Medulla oblongata (tissue), 1 donor: ENCODE measurements around the gene GAGE13.
"Not testable (repeated sequence)": the region's sequence is repeated elsewhere in the genome, so short reads cannot be mapped to it uniquely, and the experiment has no call there.

Source experiments
- DNase-seq: peaks from one replicate; pipeline ENCODE4 v3.0.0-alpha.2; 2015; ENCODE audit errors: extremely low spot score

GAGE13 gene, protein sequence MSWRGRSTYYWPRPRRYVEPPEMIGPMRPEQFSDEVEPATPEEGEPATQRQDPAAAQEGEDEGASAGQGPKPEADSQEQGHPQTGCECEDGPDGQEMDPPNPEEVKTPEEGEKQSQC

DNA sequence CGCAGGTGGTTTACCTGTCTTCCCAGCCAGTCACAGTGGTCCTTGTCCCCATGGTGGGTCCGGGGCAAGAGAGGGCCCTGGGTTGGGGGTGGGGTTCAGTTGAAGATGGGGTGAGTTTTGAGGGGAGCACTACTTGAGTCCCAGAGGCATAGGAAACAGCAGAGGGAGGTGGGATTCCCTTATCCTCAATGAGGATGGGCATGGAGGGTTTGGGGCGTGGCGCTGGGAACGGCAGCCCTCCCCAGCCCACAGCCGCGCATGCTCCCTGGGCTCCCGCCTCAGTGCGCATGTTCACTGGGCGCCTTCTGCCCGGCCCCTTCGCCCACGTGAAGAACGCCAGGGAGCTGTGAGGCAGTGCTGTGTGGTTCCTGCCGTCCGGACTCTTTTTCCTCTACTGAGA lies at the start of gene GAGE13:
TSS of gene GAGE13 (plus strand) at position 301 of the 400 bp plus-strand sequence. CDS start 1,156 bp downstream, outside the sequence.
- DNase-seq, result not testable (repeated sequence)

DNA sequence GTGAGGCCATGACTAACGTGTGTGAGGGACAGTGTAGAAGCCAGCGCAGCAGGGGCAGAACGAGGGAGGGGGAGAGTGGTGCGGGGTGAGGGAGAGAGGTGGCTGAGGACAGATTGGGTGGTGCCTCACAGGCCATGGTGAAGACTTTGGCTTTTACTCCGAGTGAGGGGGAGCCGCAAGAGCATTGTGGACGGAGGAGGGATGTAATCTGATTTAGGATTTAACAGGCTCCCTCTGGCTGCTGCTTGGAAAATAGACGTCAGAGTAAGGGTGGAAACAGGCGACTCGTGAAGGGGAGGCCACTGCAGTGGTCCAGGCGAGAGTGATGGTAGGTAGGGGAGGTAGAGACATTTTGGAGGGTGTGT lies 48.8 kb upstream of the GAGE13 start:
- no peak for DNase-seq

DNA sequence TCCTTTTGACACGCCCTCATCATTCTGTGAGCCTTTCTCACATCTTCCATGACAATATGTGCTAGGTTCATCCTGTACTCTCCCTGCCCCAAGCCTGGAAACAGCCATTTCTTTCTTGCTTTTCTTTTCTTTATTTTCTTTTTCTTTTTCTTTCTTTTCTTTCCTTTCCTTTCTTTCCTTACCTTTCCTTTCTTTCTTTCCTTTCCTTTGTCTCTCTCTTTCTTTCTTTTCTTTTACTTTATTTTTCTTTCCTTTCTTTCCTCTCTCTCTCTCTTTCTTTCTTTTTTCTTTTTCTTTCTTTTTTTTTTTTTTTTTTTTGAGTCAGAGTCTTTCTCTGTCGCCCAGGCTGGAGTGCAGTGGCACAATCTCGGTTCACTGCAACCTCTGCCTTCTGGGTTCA lies 47.2 kb upstream of the GAGE13 start:
- DNase-seq, result no peak

DNA sequence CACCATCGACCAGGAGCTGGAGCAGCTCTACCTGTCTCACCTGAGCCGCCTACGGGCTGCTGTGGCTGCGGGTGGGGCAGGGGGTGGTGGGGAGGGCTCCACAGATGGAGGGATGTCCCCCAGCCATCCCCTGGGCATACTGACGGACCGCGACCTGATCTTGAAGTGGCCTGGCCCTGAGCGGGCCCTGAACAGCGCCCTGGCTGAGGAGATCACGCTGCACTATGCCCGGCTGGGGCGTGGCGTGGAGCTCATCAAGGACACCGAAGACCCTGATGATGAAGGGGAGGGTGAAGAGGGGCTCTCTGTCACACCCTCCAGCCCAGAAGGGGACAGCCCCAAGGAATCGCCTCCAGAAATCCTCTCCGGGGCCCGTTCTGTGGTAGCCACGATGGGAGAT lies 45.2 kb upstream of the GAGE13 start:
- DNase-seq, result no peak

DNA sequence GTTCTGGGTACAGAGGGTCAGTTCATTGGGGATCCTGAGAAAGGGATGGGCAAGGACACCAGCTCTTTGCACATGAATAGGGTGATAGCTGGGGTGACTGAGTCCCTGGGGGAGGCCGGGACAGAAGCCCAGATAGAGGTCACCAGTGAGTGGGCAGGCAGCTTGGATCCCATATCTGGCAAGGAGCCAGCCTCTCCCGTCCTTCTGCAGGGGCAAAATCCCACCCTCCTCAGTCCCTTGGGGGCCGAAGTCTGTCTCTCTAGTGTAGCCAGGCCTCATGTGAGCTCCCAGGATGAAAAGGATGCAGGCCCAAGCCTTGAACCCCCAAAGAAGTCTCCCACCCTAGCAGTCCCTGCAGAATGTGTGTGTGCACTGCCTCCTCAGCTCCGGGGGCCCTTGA lies 44.8 kb upstream of the GAGE13 start:
- no peak for DNase-seq

DNA sequence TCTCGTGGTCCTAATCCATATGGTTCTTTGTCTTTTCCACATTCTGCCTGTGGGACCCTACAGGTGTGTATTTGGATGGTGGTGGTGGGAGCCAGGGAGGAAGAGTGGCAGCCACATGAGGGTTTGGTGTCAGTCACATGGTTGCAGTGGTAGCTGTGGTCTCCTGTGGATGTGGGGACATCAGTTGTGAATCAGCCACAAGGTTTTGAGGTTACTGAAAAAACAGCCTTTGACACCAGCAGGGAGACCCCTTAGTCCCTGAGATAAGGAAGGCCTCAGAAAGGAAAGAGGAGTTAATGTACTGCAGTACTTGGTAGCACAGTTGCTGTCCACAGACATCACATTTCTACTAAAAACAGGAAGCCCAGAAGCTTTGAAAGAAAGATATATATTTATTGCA lies 43.7 kb upstream of the GAGE13 start:
- DNase-seq, result no peak

DNA sequence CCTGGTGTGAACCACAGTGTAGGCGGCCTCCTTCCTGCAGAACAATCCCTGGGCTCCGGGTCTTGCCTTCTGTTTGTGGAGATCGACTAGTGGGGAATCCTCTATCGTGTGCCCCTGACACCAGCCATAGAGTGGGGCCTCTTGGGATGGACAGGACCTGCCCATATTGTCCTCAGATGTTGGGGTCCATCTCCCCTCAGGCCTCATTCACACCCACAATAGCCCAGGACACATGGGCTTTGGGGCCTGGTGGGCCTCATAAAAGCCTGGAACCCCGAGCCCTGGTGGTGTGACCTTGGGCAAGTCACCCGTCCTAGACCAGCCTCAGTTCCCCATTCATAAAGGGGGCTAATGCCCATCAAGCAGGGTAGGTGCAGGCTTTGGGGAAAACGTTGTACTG lies 41.2 kb upstream of the GAGE13 start:
- no peak for DNase-seq

DNA sequence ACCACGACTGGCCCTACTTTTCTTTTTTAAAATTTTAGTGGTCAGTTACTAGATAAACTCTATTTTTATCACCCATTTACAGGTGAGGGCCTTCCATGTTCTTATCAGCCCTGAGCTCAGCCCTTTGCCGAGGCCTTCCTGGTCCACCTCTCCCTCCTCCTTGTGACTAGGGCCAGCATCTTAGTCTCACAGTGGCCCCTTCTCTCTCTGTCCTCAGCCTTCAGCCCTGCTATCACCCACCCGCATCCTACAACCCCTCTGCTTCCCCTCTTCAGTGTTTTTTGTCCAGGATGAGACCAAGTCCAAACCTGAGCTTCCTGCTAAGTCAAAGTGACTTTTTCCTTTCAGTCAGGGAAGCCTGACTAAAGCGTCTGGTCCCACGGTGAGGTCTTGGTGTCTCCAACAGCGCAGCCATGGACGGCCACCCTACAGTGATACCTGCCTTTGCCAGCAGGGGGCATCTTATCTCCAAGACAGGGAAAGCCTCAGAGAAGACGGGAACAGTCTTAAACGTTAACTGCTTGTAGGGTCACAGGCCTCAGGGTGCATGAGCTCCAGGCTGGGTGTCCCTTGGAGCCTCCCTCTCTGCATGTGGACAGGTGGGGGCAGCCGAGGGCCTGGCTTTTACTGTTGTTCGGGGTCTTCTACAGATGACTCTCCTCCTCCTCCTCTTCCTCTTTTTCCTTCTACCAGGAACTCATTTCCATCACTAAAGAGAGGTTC lies 39.6 kb upstream of the GAGE13 start:
- peak; percentile 57 for DNase-seq

DNA sequence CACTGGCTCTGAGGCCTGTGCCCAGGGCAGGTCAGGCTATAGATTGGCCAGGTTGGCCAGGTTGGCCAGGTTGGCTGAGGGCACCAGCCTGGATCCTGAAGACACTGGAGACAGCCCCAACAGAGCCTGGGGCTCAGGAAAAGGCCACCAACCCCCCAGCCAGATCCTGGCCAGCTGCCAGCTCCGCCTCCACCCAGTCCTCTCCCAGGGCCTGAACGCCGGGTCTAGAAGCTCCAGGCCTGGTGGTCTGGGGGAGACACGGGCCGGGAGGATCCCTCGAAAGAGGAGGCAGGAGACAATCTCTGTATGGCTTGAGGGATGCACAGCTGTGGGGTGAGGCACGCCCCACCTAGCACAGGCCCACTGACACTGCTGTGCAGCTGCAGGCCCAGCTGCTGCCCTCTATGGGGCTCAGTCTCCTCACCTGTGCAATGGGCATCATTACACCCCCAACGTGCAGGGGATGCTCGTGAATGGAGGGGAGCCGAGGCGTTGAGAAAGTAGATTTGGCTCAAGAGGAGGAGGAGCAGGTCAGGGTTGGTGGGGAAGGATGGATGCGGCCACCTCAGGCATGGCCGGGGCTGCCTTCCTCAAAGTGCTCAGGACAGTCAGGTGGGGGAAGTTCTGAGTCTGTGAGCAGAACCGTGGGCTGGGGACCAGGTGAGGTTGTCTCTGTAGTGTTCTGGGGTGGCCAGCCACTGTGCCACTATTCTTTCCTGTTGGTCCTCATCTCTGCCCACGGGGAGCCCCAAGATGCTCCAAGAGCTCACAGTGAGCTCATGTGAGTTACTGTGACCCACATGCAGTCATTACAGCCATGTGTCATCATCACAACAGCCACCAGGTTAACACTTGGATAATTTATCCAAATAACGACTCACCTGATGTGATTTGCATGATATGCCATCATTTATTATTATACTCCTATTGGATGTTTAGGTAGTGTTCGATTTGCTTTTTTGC lies 38.7 kb upstream of the GAGE13 start:
- DNase-seq, result no peak

DNA sequence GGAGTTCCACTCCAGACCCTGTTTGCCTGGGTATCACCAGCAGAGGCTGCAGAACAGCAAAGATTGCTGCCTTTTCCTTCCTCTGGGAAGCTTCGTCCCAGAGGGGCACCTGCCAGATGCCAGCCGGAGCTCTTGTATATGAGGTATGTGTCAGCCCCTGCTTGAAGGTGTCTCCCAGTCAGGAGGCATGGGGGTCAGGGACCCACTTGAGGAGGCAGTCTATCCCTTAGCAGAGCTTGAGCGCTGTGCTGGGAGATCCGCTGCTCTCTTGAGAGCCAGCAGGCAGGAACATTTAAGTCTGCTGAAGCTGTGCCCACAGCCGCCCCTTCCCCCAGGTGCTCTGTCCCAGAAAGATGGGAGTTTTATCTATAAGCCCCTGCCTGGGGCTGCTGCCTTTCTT lies 32.1 kb upstream of the GAGE13 start:
- DNase-seq, result not testable (repeated sequence)

DNA sequence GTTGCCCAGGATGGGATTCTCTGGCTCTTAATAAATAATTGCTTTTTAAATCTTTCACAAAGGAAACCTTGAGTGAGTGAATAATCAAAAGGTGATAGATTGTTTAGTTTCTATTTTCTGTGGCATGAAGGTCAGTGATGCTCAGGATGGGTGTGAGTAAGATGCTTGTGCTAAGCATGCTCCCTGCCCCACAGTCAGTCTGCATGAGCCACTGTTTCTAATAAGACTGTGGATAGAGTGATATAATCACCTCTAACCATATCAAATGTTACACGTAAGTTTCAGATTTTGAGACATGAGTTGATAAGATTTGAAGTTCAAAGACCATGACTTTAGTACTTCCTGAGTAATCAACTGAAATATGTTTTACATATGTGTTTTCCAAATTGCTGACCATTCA lies 30.7 kb upstream of the GAGE13 start:
- DNase-seq, result no peak

DNA sequence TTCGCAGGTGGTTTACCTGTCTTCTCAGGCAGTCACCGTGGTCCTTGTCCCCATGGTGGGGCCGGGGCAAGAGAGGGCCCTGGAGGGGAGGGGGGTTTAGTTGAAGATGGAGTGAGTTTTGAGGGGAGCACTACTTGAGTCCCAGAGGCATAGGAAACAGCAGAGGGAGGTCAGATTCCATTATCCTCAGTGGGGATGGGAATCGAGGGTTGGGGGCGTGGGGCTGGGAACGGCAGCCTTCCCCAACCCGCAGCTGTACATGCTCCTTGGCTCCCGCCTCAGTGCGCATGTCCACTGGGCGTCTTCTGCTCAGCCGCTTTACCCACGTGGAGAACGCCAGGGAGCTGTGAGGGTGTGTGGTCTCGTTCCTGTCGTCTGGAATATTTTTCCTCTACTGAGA lies 28.0 kb upstream of the GAGE13 start, which contains the start of gene GAGE10:
TSS of gene GAGE10 (plus strand) at position 301 of the 400 bp plus-strand sequence. CDS start 1,214 bp downstream, outside the sequence.
- no peak for DNase-seq

DNA sequence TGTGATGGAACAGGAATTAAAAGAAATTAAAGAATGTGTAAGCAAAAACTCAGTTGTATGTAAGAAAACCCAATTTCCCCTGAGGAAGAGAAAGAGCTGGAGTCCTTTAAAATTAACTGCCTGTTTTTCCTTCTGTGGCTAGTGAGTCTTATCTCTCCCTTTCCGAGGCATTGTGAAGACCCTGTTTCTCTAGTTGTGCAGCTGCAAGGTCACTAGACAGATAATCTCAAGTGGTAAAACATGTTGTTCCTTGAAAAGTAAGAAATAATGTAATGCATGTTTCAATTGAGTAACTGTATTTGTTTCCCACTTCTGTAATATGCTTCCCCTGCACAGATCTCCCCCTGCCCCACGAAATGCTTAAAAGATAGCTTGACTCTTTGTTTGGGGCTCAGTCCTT lies 23.6 kb upstream of the GAGE13 start:
- DNase-seq, result not testable (repeated sequence)

DNA sequence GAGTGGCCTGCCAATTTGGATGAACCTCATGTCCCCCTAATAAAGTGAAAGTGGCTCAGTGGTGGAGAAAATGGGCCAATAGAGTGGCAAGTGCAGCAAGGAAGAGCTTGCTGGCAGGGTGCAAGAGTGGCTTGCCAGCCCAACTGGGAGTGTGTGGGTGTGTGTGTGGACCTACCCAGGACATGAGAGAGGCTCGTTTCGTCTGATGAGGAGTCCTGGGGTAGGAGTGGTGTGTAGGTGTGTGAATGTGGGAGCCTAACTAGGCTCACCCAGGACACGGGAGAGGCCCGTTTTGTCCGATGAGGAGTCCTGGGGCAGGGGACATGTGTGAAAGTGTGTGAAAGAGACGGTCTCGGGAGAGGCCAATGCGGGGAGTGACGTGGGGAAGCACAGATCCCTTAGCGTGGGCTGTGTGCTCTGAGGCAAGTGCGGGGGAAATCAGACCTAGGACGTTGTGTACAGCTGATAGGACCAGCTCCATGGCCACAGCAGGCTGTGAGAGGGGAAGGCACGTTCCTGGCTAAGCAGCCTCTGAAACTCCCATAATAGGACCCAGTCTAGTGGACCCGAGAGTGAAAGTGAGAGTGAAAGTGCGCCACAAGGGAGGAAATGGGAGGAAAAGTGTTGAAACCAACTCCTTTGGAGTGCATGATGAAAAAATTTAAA lies 22.6 kb upstream of the GAGE13 start:
- DNase-seq, result peak; percentile 30

DNA sequence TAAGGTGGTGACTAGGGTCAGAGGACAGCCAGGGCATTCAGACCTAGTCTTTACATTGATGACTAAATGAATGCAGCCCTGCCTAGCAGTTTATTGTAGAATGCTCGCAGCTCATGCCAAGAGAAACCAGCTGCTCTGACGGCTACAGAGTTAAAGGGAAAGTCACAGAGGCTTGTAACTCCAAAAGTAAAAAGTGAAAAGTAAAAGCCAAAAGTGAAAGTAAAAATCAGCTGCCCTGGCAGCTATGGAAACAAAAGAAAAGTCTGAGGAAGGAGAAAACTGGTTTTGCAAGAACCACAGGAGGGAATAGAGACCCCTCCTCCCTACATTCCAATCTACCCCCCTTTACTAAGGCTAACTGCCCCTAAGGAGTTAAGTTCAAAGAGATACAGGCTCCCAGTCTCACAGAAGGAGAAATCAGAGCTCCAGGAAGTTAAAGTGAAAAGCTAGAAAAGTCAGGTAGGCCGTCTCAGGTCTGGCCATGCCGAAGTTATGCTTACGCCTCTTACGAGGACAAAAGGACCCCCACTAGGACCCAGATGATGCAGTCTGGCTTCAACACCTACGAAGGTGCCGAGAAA lies 21.9 kb upstream of the GAGE13 start:
- peak; percentile 12 for DNase-seq

DNA sequence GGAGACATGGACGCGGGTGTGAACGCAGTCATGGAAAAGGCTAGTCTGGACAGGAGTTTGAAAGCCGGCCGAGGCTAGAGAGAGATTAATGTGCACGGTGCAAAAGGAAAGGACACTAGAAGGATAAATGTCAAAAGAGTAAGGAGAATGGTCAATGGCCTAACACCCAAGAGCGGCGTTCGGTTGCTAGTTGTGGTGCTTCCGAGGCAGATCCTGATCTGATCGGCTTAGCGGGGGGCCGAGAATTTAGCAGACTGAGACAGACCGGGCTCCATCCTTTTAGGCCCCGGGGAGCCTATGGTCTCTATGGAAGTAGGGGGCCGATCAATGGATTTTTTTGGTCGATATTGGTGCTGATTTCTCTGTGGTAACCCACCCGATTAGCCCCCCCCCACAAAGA lies 21.0 kb upstream of the GAGE13 start:
- no peak for DNase-seq

DNA sequence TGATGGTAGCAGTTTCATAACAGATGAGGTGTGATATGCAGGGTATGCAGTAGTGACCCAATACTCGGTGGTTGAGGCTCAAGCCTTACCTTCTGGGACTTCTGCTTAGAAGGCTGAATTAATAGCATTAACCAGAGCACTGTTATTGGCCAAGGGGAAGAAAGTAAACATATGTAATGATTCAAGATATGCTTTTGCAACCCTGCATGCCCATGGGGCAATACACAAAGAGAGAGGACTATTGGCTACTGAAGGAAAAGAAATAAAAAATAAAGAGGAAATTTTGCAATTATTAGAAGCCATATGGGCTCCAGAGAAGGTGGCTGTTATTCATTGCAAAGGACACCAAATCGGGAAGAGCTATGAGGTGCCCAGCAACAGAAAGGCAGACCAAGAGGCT lies 19.2 kb upstream of the GAGE13 start:
- DNase-seq, result no peak

DNA sequence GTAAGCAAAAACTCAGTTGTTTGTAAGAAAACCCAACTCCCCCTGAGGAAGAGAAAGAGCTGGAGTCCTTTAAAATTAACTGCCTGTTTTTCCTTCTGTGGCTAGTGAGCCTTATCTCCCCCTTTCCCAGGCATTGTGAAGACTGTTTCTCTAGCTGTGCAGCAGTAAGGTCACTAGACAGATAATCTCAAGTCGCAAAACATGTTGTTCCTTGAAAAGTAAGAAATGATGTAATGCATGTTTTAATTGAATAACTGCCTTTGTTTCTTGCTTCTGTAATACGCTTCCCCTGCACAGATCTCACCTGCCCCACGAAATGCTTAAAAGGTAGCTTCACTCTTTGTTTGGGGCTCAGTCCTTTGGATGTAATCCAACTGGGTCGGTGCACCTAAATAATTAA lies 15.3 kb upstream of the GAGE13 start:
- DNase-seq, result no peak

DNA sequence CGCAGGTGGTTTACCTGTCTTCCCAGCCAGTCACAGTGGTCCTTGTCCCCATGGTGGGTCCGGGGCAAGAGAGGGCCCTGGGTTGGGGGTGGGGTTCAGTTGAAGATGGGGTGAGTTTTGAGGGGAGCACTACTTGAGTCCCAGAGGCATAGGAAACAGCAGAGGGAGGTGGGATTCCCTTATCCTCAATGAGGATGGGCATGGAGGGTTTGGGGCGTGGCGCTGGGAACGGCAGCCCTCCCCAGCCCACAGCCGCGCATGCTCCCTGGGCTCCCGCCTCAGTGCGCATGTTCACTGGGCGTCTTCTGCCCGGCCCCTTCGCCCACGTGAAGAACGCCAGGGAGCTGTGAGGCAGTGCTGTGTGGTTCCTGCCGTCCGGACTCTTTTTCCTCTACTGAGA lies 9.6 kb upstream of the GAGE13 start, which contains the start of gene GAGE12J:
TSS of gene GAGE12J (plus strand) at position 301 of the 400 bp plus-strand sequence. CDS start 1,157 bp downstream, outside the sequence.
- DNase-seq, result not testable (repeated sequence)

DNA sequence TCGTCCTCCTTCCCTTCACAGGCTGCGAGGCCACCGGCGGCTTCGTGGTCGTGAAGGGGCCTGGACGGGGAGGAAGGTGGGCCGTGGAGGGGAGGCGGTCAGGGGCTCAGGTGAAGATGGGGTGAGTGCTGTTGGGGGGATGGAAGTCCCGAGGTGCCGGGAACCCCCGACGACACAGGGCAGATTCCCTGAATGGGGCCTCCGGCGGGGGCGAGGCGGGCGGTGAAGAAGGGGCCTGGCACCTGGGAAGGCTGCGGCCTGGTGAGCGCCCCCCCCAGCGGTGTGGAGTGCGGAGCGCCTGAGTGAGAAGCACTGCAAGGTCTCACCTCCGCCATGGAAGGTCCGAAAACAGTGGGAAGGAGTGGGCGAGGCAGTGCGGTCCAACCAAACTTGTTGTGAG lies 9.1 kb upstream of the GAGE13 start:
- DNase-seq, result not testable (repeated sequence)

DNA sequence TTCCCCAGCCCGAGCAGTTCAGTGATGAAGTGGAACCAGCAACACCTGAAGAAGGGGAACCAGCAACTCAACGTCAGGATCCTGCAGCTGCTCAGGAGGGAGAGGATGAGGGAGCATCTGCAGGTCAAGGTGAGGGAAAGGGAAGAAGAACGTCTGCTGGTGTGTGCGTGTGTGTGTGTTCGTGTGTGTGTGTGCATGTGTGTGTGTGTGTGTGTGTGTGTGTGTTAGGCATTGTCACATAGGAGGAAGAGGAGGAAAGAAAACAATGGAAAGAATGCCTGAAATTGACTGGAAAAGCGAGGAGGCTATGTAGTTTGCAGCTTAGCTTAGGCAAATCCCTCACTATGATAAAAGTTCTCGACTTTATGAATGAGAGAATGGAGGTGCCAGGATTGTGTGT lies 7.6 kb upstream of the GAGE13 start:
- not testable (repeated sequence) for DNase-seq
